GM21423 (cell line): ENCODE results near the gene AVEN.
"Not testable (repeated sequence)": the region's sequence is repeated elsewhere in the genome, so short reads cannot be mapped to it uniquely, and the experiment has no call there.

Source experiments
- ATAC-seq: cut with Tn5 transposase; IDR thresholded peaks from one replicate; pipeline ENCODE4 v1.9.1; 2021; ENCODE audit warnings: mild to moderate bottlenecking, moderate library complexity; ENCODE audit not compliant: unreplicated experiment

The AVEN gene

GRCh38 chr15:34038871-34039789 is at the start of gene AVEN:
Gene AVEN, minus strand, starts transcription at chr15:34039204. Its CDS starts 158 bp downstream, at chr15:34039046.
- ATAC-seq, result peak; percentile 47

GRCh38 chr15:34085746-34086145 is 46.7 kb upstream of the AVEN start:
- ATAC-seq, result no peak

GRCh38 chr15:34084086-34084485 is 45.1 kb upstream of the AVEN start:
- ATAC-seq, result no peak

- no peak for ATAC-seq
Observed at GRCh38 chr15:34079904-34080303, 40.9 kb upstream of the AVEN start.

GRCh38 chr15:34078900-34079299 is 39.9 kb upstream of the AVEN start:
- ATAC-seq, result no peak

GRCh38 chr15:34076785-34077184 is 37.8 kb upstream of the AVEN start:
- no peak for ATAC-seq

GRCh38 chr15:34070003-34070402 is 31.0 kb upstream of the AVEN start:
- no peak for ATAC-seq

- no peak for ATAC-seq
Observed at GRCh38 chr15:34065941-34066340, 26.9 kb upstream of the AVEN start.

GRCh38 chr15:34065261-34065660 is 26.3 kb upstream of the AVEN start:
- no peak for ATAC-seq

GRCh38 chr15:34064438-34064837 is 25.4 kb upstream of the AVEN start:
- ATAC-seq, result no peak

- ATAC-seq, result no peak
Observed at GRCh38 chr15:34059946-34060345, 20.9 kb upstream of the AVEN start.

GRCh38 chr15:34059476-34059875 is 20.5 kb upstream of the AVEN start:
- no peak for ATAC-seq

- ATAC-seq, result no peak
Observed at GRCh38 chr15:34056911-34057310, 17.9 kb upstream of the AVEN start.

- ATAC-seq, result no peak
Observed at GRCh38 chr15:34055868-34056595, 17.0 kb upstream of the AVEN start.

- no peak for ATAC-seq
Observed at GRCh38 chr15:34054081-34054707, 15.2 kb upstream of the AVEN start.

- ATAC-seq, result not testable (repeated sequence)
Observed at GRCh38 chr15:34050385-34050784, 11.4 kb upstream of the AVEN start.

- ATAC-seq, result no peak
Observed at GRCh38 chr15:34049112-34049511, 10.1 kb upstream of the AVEN start.

- ATAC-seq, result no peak
Observed at GRCh38 chr15:34047893-34048775, 9.1 kb upstream of the AVEN start.

- ATAC-seq, result no peak
Observed at GRCh38 chr15:34046471-34047145, 7.6 kb upstream of the AVEN start.

- no peak for ATAC-seq
Observed at GRCh38 chr15:34043813-34044212, 4.8 kb upstream of the AVEN start.
